SU-DHL-6 (cell line): Measurements from ENCODE around the gene PIGB.

Source experiments
- EZH2phosphoT487 ChIP-seq: fragments of 200-600 bp; sonication (generic), shearing (Covaris generic); conservative IDR thresholded peaks from 2 replicates; pipeline ENCODE4 v1.6.1; 2018; ENCODE audit warnings: mild to moderate bottlenecking, antibody characterized with exemption, low read length, moderate library complexity, mixed read lengths
- TF ChIP-seq, protein P1 (sequence below): fragments of 200-600 bp; sonication (generic); IDR thresholded peaks from one replicate; pipeline ENCODE4 v1.5.1; 2017; ENCODE audit warnings: antibody characterized with exemption, mild to moderate bottlenecking, low read length, moderate library complexity; ENCODE audit not compliant: insufficient read depth, poor library complexity, severe bottlenecking

DNA sequence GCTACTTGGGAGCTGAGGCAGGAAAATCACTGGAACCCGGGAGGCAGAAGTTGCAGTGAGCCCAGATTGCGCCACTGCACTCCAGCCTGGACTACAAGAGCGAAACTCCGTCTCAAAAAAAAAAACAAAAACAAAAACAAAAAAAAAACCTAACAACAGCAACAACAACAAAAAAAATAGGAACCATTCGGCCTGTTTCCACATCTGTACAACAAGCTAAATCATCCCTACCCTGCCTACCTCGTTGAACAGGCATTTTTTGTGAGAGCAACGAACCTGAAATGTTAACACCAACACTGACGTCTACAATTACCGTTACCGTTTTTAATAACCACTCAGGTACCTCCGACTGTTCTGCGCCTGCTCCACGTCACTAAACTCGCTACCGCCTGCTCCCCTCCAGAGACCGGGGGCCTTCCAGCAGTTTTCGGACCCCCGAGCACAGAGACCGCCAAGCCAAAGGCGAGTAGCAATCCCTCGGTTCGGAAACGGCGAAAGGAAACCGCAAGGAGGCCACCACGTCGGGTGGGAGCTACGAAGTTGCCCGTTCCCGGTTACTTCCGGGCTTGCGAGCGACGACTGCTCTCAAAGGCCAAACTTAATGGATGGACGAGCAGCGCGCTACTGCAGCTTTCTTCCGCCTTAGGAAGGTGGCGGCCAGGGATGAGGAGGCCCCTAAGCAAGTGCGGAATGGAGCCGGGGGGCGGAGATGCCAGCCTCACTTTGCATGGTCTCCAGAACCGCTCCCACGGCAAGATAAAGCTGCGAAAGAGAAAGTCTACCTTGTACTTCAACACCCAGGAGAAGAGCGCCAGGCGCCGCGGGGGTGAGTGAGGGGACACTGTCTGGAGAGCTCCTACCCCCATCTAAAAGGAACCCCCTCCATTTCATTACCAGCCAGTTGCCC lies at the start of gene PIGB, which contains the start of gene PIGBOS1:
- TF ChIP-seq, protein P1, sequence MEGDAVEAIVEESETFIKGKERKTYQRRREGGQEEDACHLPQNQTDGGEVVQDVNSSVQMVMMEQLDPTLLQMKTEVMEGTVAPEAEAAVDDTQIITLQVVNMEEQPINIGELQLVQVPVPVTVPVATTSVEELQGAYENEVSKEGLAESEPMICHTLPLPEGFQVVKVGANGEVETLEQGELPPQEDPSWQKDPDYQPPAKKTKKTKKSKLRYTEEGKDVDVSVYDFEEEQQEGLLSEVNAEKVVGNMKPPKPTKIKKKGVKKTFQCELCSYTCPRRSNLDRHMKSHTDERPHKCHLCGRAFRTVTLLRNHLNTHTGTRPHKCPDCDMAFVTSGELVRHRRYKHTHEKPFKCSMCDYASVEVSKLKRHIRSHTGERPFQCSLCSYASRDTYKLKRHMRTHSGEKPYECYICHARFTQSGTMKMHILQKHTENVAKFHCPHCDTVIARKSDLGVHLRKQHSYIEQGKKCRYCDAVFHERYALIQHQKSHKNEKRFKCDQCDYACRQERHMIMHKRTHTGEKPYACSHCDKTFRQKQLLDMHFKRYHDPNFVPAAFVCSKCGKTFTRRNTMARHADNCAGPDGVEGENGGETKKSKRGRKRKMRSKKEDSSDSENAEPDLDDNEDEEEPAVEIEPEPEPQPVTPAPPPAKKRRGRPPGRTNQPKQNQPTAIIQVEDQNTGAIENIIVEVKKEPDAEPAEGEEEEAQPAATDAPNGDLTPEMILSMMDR, result no peak
- TF ChIP-seq EZH2phosphoT487, result no peak
